ENCODE data around the gene HHATL.

The HHATL gene

DNA sequence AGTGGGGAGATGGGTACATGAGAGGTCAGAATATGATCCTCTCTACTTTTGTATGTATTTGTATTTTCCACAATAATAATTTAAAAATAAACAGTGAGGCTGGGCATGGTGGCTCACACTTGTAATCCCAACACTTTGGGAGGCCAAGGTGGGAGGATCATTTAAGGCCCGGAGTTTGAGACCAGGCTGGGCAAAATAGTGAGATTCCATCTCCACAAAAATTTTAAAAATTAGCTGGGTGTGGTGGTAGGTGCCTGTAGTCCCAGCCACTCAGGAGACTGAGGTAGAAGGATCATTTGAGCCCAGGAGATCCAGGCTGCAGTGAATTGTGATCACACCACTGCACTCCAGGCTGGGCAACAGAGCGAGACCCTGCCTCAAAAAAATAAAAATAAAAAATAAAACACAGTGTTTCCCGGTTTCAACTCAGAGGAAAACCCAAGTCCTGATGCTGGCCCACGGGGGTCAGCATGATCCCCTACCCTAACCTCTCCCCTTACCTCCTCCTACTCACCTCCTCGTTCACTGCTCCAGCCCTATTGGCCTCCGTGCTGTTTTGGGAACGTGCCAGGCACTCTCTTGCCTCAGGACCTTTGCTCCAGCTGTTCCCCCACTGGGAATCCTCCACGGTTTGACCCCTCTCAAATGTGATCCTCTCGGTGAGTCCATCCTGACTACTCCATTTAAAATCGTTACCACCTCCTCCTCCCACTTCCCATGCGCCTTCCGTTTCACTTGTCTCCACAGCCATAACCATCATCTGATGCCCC, 20.1 kb downstream of the HHATL start:
- no peak for DNase-seq

- DNase-seq, result no peak
Observed at GRCh38 chr3:42681361-42682038, 21.1 kb downstream of the HHATL start.

GRCh38 chr3:42680806-42681205, 21.8 kb downstream of the HHATL start:
- no peak for DNase-seq

DNA sequence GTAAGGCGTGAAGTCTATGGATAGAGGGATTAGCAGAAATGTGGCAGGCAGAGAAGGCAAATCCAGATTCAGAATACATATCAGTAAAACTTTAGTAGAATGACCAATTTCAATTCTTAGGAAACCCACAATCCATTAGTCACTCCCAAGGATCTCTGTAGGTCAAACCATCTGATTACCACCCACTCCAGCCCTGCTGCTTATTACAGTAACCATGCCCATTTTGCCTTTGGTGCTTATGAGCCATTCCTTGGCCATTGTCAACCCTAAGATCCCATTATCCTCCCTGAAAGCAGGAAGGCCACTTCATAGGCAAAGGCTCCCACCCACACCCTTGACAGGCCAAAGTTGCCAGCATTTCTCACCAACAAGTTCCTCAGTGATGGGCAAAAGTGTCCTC, 22.3 kb downstream of the HHATL start:
- DNase-seq, result no peak

DNA sequence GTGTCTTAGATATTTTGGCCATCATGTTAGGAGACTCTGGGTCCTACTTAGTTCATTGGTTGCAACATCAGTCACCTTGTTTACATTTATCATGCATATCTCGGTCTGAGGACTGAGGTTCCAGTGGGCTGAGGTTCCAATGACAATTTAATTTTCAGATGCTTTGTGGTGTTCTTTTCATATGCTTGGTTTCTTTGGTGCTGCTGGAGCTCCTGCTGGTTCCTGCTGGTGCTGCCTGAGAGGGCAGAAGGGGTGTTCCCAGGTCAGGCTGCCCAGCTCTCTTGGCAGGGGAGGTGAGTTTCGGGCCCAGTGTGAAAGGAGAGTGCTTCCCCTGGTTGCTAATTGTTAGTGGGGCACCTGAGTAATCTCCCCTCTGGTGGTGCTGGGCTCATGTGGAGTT, 24.2 kb downstream of the HHATL start:
- DNase-seq, result no peak

- DNase-seq, result no peak
Observed at GRCh38 chr3:42675909-42676308, 26.7 kb downstream of the HHATL start.

DNA sequence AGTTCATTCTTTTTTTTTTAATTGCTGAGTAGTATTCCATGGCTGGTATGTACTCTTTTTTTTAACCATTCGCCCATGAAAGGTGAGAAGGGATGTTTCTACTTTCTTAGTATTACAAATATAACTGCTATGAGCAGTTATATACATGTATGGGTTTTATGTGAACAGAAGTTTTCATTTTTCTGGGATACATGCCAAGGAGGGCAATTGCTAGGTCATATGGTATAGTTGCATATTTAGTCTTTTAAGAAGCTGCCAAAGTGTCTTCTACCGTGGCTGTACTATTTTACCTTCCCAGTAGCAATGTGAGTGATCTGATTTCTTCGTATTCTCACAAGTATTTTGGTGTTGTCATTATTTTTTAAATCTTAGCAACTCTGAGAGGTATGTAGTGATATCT, 28.5 kb downstream of the HHATL start:
- no peak for DNase-seq

GRCh38 chr3:42673082-42673481, 29.5 kb downstream of the HHATL start:
- no peak for DNase-seq

- DNase-seq, result no peak
Observed at GRCh38 chr3:42672515-42672914, 30.1 kb downstream of the HHATL start.

DNA sequence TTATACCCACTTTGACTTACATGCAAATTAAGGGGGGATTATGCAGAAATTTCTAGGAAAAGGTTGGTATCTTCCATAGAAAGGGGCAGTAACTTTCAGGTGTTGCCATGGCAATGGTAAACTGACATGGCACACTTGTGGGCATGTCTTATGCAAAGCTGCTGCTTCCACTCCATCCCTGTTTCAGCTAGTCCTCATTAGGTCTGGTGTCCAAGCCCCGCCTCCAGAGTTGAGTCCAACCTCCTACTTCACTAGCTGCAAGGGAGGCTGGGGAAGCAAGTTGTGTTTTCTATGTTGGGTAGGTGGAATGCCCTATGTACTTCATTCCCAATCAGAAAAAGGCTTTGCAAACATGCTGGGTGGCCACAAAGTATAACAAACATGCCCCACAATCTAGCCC, 31.9 kb downstream of the HHATL start:
- DNase-seq, result no peak

DNA sequence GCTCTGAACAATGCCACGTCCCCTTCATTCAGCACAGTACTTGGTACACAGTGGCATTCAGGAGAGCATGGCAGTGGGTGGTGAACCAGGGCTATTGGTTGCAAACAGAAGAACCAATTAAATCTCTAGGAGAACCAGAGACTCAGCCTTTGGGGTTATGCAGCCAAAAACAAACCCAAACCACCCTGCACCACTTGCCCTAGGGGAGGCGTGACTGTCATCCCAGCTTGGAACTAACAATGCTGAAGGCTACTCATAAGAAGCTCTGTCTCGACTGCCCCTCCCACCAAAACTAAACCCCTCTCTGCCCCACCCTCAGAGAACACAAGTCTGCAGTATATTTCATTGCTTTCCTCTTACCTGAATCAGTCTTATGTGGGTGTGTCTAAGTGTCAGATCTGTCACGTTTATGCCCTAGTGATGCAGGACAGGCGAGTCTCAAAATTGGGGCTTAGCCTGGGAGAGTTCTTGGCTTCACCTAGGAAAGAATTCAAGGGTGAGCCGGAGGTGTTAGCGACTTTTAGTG, 32.5 kb downstream of the HHATL start:
- DNase-seq, result no peak

GRCh38 chr3:42668793-42669217, 33.8 kb downstream of the HHATL start:
- no peak for DNase-seq

DNA sequence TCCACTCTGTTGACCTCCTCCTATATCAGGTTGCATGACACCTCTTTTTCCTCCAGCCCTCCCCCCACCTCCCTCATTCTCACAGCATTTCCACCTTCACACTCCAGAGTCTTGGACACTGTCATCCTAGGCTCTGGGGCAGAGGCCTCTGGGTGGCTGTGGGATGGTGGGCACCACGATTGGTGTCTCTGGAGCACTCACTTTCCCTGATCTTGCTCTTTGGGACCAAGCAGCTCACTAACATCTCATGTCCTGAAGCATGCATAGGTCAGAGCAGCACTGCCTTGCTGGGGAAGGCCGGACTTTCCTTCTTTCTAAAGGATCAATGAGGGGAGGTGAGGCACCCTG, 34.2 kb downstream of the HHATL start:
- no peak for DNase-seq

DNA sequence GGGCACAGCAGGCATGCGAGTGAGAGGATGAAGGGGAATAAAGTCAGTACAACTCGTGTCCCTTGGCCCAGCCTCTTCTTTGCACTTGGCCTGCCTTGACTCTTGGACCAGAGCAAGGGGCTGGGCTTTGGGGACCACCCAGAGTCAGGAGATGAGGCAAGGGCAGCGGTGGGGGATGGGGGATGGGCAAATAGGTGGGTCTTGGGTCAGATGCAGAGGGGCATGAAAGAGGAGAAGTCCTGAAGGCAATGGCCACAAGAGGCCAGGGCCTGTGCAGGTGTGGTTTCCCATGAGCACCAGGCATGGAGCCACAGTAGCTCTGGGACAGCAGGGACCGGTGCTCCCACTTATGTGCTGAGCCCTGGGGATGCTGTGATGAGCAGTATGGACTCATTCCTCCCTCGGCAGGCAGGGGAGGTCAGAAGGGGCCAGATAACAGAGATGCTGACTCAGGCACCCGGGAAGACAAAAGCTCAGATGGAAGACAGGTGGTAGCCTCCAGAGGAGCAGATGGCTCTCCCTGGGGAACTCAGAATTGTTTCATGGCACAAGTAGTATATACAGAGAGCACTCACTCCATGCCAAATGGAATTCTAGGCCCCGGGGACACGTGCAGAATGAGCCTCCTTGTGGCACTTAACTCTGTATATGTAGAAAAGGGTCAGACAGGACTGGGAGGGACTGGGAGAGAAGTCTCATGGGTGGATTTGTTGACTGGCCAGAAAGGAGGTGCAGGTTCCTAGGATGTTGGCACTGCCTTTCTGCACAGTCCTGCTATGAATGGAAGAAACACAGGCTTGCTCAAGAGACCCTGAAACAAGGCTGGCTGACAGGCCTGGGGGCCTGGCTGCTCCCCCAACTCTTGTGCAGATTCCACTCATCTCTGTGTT, 34.8 kb downstream of the HHATL start:
- no peak for DNase-seq

GRCh38 chr3:42667096-42667522, 35.5 kb downstream of the HHATL start:
- DNase-seq, result no peak

- no peak for DNase-seq
Observed at GRCh38 chr3:42666577-42666998, 36.0 kb downstream of the HHATL start.

- no peak for DNase-seq
Observed at GRCh38 chr3:42666022-42666421, 36.6 kb downstream of the HHATL start.

DNA sequence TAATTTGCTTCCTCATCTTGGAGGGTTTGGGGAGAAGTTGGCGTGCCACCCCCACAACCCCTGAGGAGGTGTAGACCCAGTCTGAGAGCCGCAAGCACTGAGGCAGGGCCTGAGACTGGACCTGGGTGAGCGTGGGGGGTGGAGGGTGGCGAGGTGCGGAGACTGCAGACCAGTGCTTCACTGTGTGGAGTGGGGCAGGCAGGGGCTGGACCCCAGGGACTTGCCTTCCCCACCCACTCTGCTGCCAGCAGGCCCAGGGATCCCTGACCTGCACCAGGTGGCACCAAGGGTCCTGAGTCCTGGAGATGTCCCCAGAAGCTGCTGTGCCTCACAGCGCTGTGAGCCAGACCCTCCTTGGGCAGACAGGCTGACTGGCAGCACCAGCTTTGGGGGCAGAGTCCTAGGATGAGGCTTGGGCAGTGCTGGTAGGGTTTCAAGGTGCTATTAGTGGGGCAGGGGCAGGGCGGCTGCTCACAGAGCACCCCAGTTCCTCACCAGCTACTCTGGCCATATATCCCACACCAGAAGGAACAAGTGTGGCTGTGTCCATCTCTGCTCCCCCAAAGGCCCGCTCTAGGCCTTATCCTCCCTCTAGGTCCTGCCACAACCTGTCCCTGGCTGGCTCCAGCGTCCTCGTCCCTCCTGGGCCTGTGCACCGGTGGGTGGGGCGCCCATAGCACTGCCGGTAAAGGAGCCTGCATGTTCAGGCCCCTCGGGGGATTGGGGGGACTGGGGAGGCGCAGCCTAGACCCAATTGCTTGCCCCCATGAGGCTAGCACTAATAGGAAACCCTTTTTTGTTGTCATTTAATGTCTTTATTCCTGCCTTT, 37.3 kb downstream of the HHATL start:
- no peak for DNase-seq

GRCh38 chr3:42664438-42664803, 38.2 kb downstream of the HHATL start:
- DNase-seq, result no peak

- no peak for DNase-seq
Observed at GRCh38 chr3:42663581-42664437, 38.8 kb downstream of the HHATL start.

GRCh38 chr3:42662813-42663535, 39.6 kb downstream of the HHATL start:
- no peak for DNase-seq
